GM12874 (cell line): ENCODE data around the gene CCDC9B.

Experiments
- CTCF ChIP-seq: IDR thresholded peaks from 2 replicates; pipeline ENCODE4 v1.5.1; 2011; ENCODE audit warnings: low read depth, mild to moderate bottlenecking, control low read depth, low read length, moderate library complexity; ENCODE audit not compliant: insufficient read depth

CCDC9B gene

GRCh38 chr15:40323953-40324937 lies 16.5 kb downstream of the CCDC9B start:
- no peak for TF ChIP-seq CTCF

- peak; percentile 50 for TF ChIP-seq CTCF
Observed at GRCh38 chr15:40323239-40323952, 17.3 kb downstream of the CCDC9B start, which contains the start of gene INAFM2. TSS of gene INAFM2 (plus strand) at chr15:40323692. CDS start at chr15:40324056, 364 bp downstream.

DNA sequence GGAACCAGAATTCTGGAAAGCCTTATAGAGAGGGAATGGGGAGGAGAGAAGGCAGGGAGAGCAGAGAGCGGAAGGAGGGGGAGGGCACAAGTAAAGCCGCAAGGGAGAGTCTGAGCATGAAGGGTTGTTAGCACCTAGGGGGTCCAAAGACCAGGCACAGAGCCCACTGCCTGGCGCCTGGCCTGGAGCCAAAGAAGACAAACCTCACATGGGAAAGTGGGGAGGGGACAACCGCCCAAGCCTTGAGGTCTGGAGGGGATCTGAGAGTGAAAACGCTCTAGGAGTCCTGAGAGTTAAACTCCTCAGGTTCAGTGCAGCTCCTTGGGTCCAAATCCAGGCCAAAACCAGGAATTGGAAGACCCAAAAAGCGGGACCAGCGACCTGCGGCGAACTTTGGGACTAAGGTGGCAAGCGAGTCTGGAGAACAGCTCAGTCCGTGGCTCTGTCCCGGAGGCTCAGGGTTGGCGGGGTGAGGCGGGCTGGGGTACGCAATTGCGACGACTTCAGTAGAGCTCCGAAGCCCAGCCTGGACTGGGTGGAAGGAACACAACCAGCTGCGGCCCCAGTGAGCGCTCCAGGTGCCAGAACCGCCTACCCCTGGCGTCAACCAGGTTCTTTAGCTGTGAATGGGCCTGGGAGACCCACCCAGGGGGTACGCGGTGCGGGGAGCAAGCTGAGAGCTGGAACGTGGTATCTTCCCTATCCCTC lies 18.1 kb downstream of the CCDC9B start:
- TF ChIP-seq CTCF: no peak

GRCh38 chr15:40320931-40321371 lies 19.8 kb downstream of the CCDC9B start:
- peak; percentile 80 for TF ChIP-seq CTCF

- no peak for TF ChIP-seq CTCF
Observed at GRCh38 chr15:40320409-40320808, 20.3 kb downstream of the CCDC9B start.

- TF ChIP-seq CTCF: no peak
Observed at GRCh38 chr15:40317580-40317979, 23.2 kb downstream of the CCDC9B start.

DNA sequence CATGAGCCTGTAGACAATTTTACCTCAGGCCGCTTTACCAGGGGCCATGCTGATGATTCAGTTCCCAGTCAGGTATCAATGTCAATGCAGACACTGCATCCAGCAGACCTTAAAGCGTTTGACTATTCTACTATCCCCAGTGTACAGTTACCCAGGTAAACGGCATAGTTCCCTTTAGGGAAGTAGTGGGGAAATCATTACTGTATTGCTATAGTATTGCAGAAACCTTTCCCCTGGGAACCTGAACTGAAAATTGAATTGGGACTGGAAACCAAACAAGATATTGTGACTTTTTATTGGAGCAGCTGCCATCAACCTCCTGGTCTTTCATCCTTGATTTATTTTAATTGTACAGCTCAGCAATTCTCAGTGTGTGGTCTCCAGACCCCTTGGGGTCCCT lies 23.8 kb downstream of the CCDC9B start:
- no peak for TF ChIP-seq CTCF
